Ascending aorta (tissue), 2 donors: Measurements from ENCODE around the gene PABPC1L. TPM values are rescaled to one million over a fixed set of nuclear protein-coding genes. Genes with fewer than 3 reads are reported as not detected.
A peak's percentile ranks its signal among the peaks of the same experiment; 100 is the strongest.

Experiments used
- DNase-seq, 2 donors: peaks; one replicate each; pipeline ENCODE4 v3.0.0-alpha.2; 2019; ENCODE audit warnings: low spot score in 2 of 2
- H3K27ac ChIP-seq, 2 donors: fragments of 200-600 bp; sonication (generic); one replicate each; pipeline ENCODE4 v1.5.1; 2016 to 2017; ENCODE audit warnings: mild to moderate bottlenecking in 1 of 2
- H3K27me3 ChIP-seq: fragments of 200-600 bp; sonication (generic); one replicate; pipeline ENCODE4 v1.5.1; 2017
- H3K36me3 ChIP-seq, 2 donors: fragments of 200-600 bp; sonication (generic); one replicate each; pipeline ENCODE4 v1.5.1; 2016
- H3K4me1 ChIP-seq, 2 donors: fragments of 200-600 bp; sonication (generic); one replicate each; pipeline ENCODE4 v1.5.1; 2016 to 2017; ENCODE audit warnings: mild to moderate bottlenecking in 1 of 2
- H3K4me3 ChIP-seq, 2 donors: fragments of 200-600 bp; sonication (generic); one replicate each; pipeline ENCODE4 v1.5.1; 2016 to 2017; ENCODE audit warnings: mild to moderate bottlenecking in 1 of 2
- H3K9me3 ChIP-seq, 2 donors: fragments of 200-600 bp; sonication (generic); one replicate each; pipeline ENCODE4 v1.5.1; 2016
- CTCF ChIP-seq, 3 experiments: fragments of 200-600 bp in 2 of 3; fragments of 450-650 bp in 1 of 3; sonication (generic) in 2 of 3; IDR thresholded peaks; one replicate each; pipeline ENCODE4 v1.5.1; 2016 to 2019; ENCODE audit warnings: antibody characterized with exemption in 3 of 3, mild to moderate bottlenecking in 1 of 3, moderate library complexity in 1 of 3
- intact Hi-C: fragments of 100-400 bp; cut with DNase I; formaldehyde crosslinking; loops from one replicate; pipeline ENCODE4 v1.15.1; 2023
- total RNA-seq: library from RNA; depleted of rRNA; stranded (reverse); fragments of >200 nt; gene quantifications from one replicate; pipeline ENCODE4 v1.1.0, GENCODE V29; 2016

Gene PABPC1L
- total RNA-seq, 1 donor from 2014 or later: 22.9 TPM

GRCh38 chr20:44963325-44964215 is 53.7 kb downstream of the PABPC1L start:
- no peaks in the 10 kb centered on the region for H3K36me3 ChIP-seq
- no peaks in the 10 kb centered on the region for H3K9me3 ChIP-seq
- no peak for TF ChIP-seq CTCF (IDR thresholded peaks at IDR 0.05)
- peaks cover 11 to 16% of the 10 kb centered on the region in 2 donors for H3K4me1 ChIP-seq
- no peaks in the 10 kb centered on the region for H3K27me3 ChIP-seq
- intact Hi-C loops: loop anchor here (5.0 to 10.0 kb wide), 5 partner anchors 216 to 811 kb away; partner anchors contain the start of genes DBNDD2, FITM2, KCNK15 and OSER1
- no peak overlapping the region for H3K27ac ChIP-seq
- no peak overlapping the region for H3K4me3 ChIP-seq
- DNase-seq: no peak

GRCh38 chr20:44965651-44966029 is 55.8 kb downstream of the PABPC1L start:
- DNase-seq: no peak
- Histone ChIP-seq H3K9me3 (no peaks in the 10 kb centered on the region), H3K27me3 (no peaks in the 10 kb centered on the region), H3K4me3 (peak overlapping the region; percentile 79 to 96), H3K27ac (peak overlapping the region; percentile 78 to 83), H3K4me1 (peaks cover 10 to 11% of the 10 kb centered on the region in 2 donors), H3K36me3 (no peaks in the 10 kb centered on the region)
- intact Hi-C loops: loop anchor here (10.0 kb wide), 3 partner anchors 439 to 809 kb away; partner anchors contain the start of genes DBNDD2 and OSER1
- TF ChIP-seq CTCF (IDR thresholded peaks at IDR 0.05): no peak

GRCh38 chr20:44966030-44966961 is 56.4 kb downstream of the PABPC1L start, which contains the start of gene STK4:
Gene STK4 (plus strand): TSS chr20:44966512. CDS start chr20:44966569, 57 bp downstream.
- DNase-seq: peak; percentile 76 to 97
- H3K9me3 ChIP-seq: no peaks in the 10 kb centered on the region
- intact Hi-C loops: loop anchor here (10.0 kb wide), 3 partner anchors 439 to 809 kb away; partner anchors contain the start of genes DBNDD2 and OSER1
- H3K4me1 ChIP-seq: peaks cover 10 to 11% of the 10 kb centered on the region in 2 donors
- no peaks in the 10 kb centered on the region for H3K36me3 ChIP-seq
- peak within 1 kb of the TSS; percentile 79 to 96 for H3K4me3 ChIP-seq
- peak; percentile 21 to 60 (median 53) for TF ChIP-seq CTCF (IDR thresholded peaks at IDR 0.05)
- peak within 1 kb of the TSS; percentile 78 to 83 for H3K27ac ChIP-seq
- no peaks in the 10 kb centered on the region for H3K27me3 ChIP-seq

- Histone ChIP-seq H3K9me3 (no peaks in the 10 kb centered on the region), H3K27me3 (no peaks in the 10 kb centered on the region), H3K4me1 (peaks cover 10 to 11% of the 10 kb centered on the region in 2 donors), H3K27ac (peak overlapping the region; percentile 78 to 83), H3K4me3 (peak overlapping the region; percentile 79 to 96), H3K36me3 (no peaks in the 10 kb centered on the region)
- DNase-seq: no peak
- TF ChIP-seq CTCF (IDR thresholded peaks at IDR 0.05): peak in 1 of 3 experiments; percentile 2
- intact Hi-C loops: loop anchor here (10.0 kb wide), 3 partner anchors 437 to 807 kb away; partner anchors contain the start of genes DBNDD2 and OSER1
Measured at GRCh38 chr20:44967207-44967807, 57.4 kb downstream of the PABPC1L start.
